ENCODE results near the gene DNAJC5. TPM values are rescaled to one million over a fixed set of nuclear protein-coding genes. Genes with fewer than 3 reads are reported as not detected.
A peak's percentile ranks its signal among the peaks of the same experiment; 100 is the strongest.
"Not testable (repeated sequence)": the region's sequence is repeated elsewhere in the genome, so short reads cannot be mapped to it uniquely, and the experiment has no call there.

DNAJC5 gene
- total RNA-seq, 2 donors from 2014 or later = 46.8 to 53.4 TPM

DNA sequence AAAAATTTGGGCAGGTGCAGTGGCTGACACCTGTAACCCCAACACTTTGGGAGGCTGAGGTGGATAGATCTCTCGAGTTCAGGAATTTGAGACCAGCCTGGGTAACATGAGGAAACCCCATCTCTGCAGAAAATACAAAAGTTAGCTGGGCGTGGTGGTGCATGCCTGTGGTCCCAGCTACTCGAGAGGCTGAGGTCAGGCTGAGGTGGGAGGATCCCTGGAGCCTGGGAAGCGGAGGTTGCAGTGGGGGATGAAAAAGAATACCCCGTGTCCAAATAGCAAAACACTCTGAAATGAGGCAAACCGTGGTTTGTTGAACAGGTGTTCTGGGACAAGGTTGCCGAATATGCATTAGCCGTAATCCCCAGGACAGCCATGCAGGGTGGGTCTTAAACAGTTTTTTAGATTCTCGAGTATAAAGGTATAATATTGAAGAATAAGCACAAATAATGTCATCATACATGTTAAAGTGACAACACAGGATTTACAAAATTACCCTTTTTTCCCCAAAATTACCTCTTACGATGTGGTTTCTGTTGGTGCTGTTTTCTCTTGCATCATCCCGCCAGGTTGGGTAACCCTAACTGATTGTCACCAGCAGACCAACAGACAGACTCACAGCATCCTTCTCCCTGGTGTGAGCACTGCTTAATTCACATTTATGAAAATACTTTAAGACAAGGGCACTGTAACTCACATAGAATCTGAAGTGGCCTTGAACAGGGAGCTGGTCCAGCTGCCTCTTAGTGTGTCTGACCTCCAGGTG is 9.1 kb downstream of the DNAJC5 start:
- peaks cover 14% of the 10 kb centered on the region for H3K4me1 Mint-ChIP-seq
- ATAC-seq (replicated peaks) = no peak
- no peaks in the 10 kb centered on the region for H3K9me3 Mint-ChIP-seq
- no peaks in the 10 kb centered on the region for H3K27me3 Mint-ChIP-seq
- H3K4me3 Mint-ChIP-seq = no peak overlapping the region
- H3K36me3 Mint-ChIP-seq (ENCODE audit: low read depth) = peaks cover 41% of the 10 kb centered on the region
- H3K27ac Mint-ChIP-seq = no peak overlapping the region

DNA sequence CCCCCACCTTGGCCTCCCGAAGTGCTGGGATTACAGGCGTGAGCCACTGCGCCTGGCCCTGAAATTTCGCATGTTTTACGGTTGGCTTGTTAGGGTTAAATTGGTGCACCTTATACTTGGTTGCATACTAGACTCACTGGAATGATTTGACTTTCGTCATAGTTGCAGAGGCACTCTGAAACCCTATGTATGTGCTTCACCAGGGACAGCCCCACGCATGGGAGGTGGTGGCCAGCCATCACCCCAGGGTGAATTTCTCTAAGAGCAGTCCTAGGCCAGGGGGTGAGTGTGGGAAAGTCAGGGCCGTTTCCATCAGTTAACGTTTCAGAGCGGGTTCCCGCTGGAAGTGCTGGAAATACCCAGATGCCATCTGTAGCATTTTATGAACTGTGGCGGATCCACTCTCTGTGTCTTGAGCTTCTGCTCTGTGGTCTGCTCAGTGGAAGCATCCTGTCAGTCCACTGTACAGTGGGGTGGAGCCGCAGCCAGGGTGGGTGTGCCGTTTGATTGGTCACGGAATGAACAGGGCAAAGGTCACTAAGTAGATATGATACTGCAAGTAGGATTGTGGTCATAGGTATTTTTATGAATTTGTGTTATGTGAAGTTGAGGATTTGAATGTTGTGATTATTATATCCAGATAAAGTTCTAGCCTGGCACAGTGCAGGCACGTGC is 13.2 kb downstream of the DNAJC5 start:
- Mint-ChIP-seq H3K27ac (peak overlapping the region; percentile 31), H3K27me3 (no peaks in the 10 kb centered on the region), H3K4me3 (no peak overlapping the region), H3K9me3 (no peaks in the 10 kb centered on the region), H3K4me1 (peaks cover 22% of the 10 kb centered on the region), H3K36me3 (ENCODE audit: low read depth) (peaks cover 39% of the 10 kb centered on the region)
- ATAC-seq (replicated peaks) = peak; percentile 36

DNA sequence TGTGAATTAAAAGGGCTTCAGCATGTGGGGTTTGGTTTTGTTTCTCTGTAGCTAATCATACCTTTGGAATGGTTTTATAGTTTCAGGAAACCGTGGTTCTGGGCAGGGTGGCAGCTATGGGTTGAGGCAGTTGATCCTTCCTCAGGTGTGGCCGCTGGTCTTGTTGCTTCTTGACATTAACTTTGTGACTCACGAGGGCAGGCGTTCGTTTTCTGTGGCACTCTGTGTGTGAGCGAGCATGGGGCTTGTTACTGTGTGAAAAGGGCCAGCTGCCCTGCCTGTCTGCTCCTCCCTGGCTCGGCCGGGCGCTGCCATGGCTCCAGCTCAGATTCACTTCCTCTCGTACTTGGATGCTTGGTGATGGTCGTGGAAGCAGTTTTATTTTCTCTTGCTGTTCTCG is 16.2 kb downstream of the DNAJC5 start:
- Mint-ChIP-seq H3K36me3 (ENCODE audit: low read depth) (peaks cover 53% of the 10 kb centered on the region), H3K27ac (peak overlapping the region; percentile 59), H3K4me1 (peaks cover 24% of the 10 kb centered on the region), H3K27me3 (no peaks in the 10 kb centered on the region), H3K4me3 (peak overlapping the region; percentile 20), H3K9me3 (no peaks in the 10 kb centered on the region)
- peak; percentile 46 for ATAC-seq (replicated peaks)

DNA sequence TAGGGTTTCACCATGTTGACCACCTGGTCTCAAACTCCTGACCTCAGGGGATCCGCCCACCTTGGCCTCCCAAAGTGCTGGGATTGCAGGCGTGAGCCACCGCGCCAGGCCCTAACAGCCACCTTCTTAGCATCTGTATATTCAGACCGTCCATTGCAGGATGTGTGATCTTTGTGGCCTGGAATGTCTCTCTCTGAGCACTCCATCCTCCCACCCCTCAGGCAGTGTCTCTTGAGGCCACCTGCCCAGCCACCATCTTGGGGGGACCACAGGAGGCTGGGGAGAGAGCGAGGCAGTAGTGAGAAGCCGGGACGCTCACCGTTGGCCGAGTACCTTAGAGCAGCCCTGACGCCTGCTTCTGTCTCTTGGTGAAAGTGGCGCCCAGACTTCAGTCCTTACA is 18.8 kb downstream of the DNAJC5 start:
- Mint-ChIP-seq H3K4me1 (peaks cover 22% of the 10 kb centered on the region), H3K9me3 (no peaks in the 10 kb centered on the region), H3K27ac (no peak overlapping the region), H3K36me3 (ENCODE audit: low read depth) (peaks cover 61% of the 10 kb centered on the region), H3K27me3 (no peaks in the 10 kb centered on the region), H3K4me3 (no peak overlapping the region)
- ATAC-seq (replicated peaks) = no peak

DNA sequence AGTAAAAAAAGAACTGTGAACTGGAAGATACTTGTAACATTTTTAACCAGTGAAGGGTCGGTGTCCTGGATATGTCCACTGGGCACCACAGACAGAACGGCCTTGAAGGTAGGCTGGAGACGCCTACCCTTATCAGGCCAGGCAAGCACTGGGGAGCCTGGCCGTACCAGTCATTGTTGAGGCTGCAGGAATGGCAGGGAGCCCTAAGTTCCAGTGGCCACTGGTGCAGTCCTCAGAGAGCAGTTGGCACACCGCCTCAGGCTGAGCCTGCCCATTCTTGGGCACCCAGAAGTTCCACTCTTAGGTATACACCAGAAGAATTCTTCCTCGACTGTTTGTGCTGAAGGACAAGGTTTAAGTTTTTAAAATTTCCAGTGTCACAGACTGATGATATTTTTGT is 20.5 kb downstream of the DNAJC5 start:
- no peaks in the 10 kb centered on the region for H3K27me3 Mint-ChIP-seq
- H3K9me3 Mint-ChIP-seq = no peaks in the 10 kb centered on the region
- H3K4me3 Mint-ChIP-seq = no peak overlapping the region
- H3K4me1 Mint-ChIP-seq = peaks cover 16% of the 10 kb centered on the region
- H3K36me3 Mint-ChIP-seq (ENCODE audit: low read depth) = peaks cover 57% of the 10 kb centered on the region
- no peak overlapping the region for H3K27ac Mint-ChIP-seq
- ATAC-seq (replicated peaks) = no peak

DNA sequence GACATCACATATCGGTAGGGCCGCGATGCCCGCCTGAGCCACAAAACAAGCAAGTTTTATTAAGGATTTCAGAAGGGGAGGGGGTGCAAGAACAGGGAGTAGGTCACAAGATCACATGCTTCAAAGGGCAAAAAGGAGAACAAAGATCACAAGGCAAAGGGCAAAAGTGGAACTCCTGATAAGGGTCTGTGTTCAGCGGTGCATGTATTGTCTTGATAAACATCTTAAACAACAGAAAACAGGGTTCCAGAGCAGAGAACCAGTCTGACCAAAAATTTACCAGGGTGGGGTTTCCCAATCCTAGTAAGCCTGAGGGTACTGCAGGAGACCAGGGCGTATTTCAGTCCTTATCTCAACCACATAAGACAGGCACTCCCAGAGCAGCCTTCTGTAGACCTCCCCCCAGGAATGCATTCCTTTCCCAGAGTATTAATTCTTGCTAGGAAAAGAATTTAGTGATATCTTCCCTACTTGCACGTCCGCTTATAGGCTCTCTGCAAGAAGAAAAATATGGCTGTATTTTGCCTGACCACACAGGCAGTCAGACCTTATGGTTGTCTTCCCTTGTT is 21.5 kb downstream of the DNAJC5 start:
- H3K27ac Mint-ChIP-seq; H3K9me3 Mint-ChIP-seq; ATAC-seq (replicated peaks); H3K27me3 Mint-ChIP-seq; H3K4me3 Mint-ChIP-seq: not testable (repeated sequence)
- Mint-ChIP-seq H3K36me3 (ENCODE audit: low read depth) (peaks cover 57% of the 10 kb centered on the region), H3K4me1 (peaks cover 10% of the 10 kb centered on the region)

DNA sequence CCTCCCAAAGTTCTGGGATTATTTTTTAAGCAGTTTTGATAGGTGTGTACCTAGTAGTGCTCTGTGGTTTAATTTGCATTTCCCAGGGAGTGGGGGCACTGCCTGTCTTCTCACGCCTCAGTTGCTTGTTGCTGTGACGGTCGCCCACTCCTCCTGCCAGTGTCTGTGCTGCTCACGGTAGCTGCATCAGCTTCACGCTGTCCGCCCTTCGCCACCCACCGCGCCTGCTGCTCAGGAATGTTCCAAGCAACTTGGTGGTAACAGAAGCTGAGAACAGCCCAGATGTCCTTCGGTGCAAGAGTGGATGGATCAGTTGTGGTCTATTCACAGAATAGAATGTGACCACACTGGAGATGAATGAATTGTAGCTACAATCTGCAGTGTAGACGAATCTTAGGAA is 22.9 kb downstream of the DNAJC5 start:
- Mint-ChIP-seq H3K36me3 (ENCODE audit: low read depth) (peaks cover 59% of the 10 kb centered on the region), H3K9me3 (no peaks in the 10 kb centered on the region), H3K4me3 (no peak overlapping the region), H3K27ac (no peak overlapping the region), H3K4me1 (peaks cover 9% of the 10 kb centered on the region), H3K27me3 (no peaks in the 10 kb centered on the region)
- ATAC-seq (replicated peaks) = no peak

DNA sequence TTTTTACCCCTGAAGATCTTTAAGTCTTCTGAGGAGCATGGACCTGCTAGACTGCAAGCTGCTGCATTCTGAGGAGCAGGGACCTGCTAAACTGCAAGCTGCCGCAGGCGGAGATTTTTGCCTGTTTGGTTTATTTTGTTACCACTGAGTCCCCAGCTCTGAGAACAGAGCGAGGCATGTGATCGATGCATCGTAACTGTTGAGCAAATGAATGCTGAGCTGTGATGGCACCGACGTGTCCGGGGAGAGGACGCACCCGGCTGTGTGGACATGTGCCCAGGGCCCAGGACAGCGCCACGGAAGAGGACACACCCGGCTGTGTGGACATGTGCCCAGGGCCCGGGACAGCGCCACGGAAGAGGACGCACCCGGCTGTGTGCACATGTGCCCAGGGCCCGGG is 24.2 kb downstream of the DNAJC5 start:
- Mint-ChIP-seq H3K27me3 (no peaks in the 10 kb centered on the region), H3K27ac (no peak overlapping the region), H3K9me3 (no peaks in the 10 kb centered on the region), H3K36me3 (ENCODE audit: low read depth) (peaks cover 65% of the 10 kb centered on the region), H3K4me3 (no peak overlapping the region), H3K4me1 (peaks cover 4% of the 10 kb centered on the region)
- ATAC-seq (replicated peaks) = no peak

DNA sequence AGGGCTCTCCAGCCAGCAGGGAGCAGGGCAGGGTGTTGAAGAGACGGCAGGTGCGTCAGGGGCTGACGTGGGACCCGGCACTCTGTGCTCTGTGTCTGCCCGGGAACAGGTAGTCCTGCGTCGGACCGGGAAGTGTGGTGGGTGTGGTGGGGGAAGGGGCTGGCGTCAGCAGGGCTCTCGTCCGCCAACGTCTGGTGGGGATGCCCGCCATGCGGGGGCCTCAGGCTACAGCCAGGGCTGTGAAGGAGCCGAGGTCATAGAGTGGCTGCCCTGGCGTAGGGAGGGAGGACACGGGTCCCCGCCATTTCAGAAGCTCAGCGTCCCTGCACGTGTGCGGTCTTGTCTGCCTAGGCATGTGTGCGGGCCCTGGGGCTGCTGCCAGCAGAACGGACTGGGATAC is 25.3 kb downstream of the DNAJC5 start:
- Mint-ChIP-seq H3K4me1 (peaks cover 4% of the 10 kb centered on the region), H3K27me3 (no peaks in the 10 kb centered on the region), H3K27ac (no peak overlapping the region), H3K36me3 (ENCODE audit: low read depth) (peaks cover 61% of the 10 kb centered on the region), H3K4me3 (no peak overlapping the region), H3K9me3 (no peaks in the 10 kb centered on the region)
- ATAC-seq (replicated peaks) = no peak

DNA sequence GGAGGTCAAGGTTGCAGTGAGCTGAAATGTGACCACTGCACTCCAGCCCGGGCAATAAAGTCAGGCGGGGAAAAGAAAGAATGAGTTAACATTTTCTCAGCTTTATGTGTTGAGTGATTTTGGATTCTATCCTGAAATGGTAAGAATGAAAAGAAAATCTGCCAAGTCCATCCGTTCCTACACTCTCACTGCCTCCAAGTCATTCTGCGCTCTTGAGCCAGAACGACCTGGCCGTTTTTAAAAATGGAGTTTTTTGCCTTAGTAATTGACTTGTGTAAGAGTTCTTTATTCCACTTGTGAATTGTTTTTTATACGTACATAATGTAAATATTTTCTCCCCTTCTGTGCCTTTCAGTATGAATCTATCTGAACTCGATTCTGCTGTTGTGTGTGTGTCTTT is 28.7 kb downstream of the DNAJC5 start:
- Mint-ChIP-seq H3K4me1 (peaks cover 5% of the 10 kb centered on the region), H3K36me3 (ENCODE audit: low read depth) (peaks cover 71% of the 10 kb centered on the region), H3K4me3 (no peak overlapping the region), H3K9me3 (no peaks in the 10 kb centered on the region), H3K27ac (peak overlapping the region; percentile 26), H3K27me3 (no peaks in the 10 kb centered on the region)
- ATAC-seq (replicated peaks) = no peak

DNA sequence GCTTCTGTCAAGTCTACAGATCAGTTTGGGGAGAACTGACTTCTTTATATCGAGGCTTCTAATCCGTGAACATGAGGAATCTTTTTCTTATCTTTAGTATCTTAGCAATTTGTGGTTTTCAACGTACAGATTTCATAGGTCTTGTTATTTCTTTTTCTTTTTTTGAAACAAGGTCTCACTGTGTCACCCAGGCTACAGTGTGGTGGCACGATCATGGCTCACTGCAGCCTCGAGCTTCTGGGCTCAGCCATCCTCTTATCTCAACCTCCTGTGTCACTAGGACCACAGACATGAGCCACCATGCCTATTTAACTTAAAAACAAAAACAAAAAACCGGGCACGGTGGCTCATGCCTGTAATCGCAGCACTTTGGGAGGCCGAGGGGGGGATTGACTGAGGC is 29.3 kb downstream of the DNAJC5 start:
- Mint-ChIP-seq H3K27me3 (no peaks in the 10 kb centered on the region), H3K4me1 (peaks cover 5% of the 10 kb centered on the region), H3K27ac (peak overlapping the region; percentile 26), H3K36me3 (ENCODE audit: low read depth) (peaks cover 71% of the 10 kb centered on the region), H3K9me3 (no peaks in the 10 kb centered on the region), H3K4me3 (no peak overlapping the region)
- ATAC-seq (replicated peaks) = no peak

DNA sequence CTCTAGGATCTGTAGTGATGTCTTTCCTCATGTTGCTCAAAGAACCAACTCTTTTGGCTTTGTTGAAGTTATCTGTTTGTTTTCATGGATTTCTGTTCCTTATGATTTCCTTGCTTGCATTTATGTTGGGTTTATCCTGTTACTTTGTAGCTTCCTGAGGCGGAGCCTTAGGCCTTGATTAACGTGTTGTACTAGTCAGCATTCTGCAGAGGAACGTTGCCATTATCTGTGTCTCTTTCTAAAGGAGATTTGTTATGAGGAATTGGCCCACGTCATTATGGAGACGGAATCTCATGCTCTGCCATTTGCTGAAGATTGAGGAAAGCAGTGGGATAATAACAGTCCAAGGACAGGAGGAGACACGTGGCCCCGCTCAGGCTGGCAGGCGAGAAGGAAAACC is 31.4 kb downstream of the DNAJC5 start:
- Mint-ChIP-seq H3K4me3 (no peak overlapping the region), H3K27ac (peak overlapping the region; percentile 19), H3K27me3 (no peaks in the 10 kb centered on the region), H3K36me3 (ENCODE audit: low read depth) (peaks cover 84% of the 10 kb centered on the region), H3K9me3 (no peaks in the 10 kb centered on the region), H3K4me1 (peaks cover 5% of the 10 kb centered on the region)
- no peak for ATAC-seq (replicated peaks)

DNA sequence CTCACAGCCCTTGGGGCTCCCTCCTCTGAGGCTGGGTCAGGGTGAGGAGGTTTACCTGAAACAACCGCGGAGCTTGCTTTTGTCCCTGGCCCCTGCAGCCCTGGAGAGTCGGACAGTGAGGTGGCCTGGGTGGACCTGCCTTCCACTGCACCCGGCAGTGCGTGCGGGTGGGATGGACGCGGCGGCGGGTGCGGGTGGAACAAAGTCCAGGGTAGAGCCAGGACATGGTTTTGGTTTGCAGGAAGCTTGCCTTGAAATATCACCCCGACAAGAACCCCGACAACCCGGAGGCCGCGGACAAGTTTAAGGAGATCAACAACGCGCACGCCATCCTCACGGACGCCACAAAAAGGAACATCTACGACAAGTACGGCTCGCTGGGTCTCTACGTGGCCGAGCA is 34.1 kb downstream of the DNAJC5 start:
- peaks cover 5% of the 10 kb centered on the region for H3K4me1 Mint-ChIP-seq
- no peak for ATAC-seq (replicated peaks)
- H3K36me3 Mint-ChIP-seq (ENCODE audit: low read depth) = peaks cover 85% of the 10 kb centered on the region
- no peaks in the 10 kb centered on the region for H3K9me3 Mint-ChIP-seq
- no peaks in the 10 kb centered on the region for H3K27me3 Mint-ChIP-seq
- H3K27ac Mint-ChIP-seq = no peak overlapping the region
- H3K4me3 Mint-ChIP-seq = no peak overlapping the region

DNA sequence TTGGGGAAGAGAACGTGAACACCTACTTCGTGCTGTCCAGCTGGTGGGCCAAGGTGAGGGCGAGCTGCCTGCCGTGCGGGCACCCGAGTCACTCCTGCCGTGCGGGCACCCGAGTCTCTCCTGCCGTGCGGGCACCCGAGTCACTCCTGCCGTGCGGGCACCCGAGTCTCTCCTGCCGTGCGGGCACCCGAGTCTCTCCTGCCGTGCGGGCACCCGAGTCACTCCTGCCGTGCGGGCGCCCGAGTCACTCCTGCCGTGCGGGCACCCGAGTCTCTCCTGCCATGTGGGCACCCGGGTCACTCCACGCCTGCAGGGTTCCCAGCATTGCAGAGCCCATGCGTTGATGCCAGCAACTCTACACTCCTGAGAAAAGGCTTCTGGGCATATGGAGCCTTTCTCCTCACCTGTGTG is 34.6 kb downstream of the DNAJC5 start:
- not testable (repeated sequence) for H3K4me3 Mint-ChIP-seq; H3K4me1 Mint-ChIP-seq; H3K27me3 Mint-ChIP-seq; ATAC-seq (replicated peaks); H3K27ac Mint-ChIP-seq; H3K9me3 Mint-ChIP-seq
- H3K36me3 Mint-ChIP-seq (ENCODE audit: low read depth) = peaks cover 87% of the 10 kb centered on the region

DNA sequence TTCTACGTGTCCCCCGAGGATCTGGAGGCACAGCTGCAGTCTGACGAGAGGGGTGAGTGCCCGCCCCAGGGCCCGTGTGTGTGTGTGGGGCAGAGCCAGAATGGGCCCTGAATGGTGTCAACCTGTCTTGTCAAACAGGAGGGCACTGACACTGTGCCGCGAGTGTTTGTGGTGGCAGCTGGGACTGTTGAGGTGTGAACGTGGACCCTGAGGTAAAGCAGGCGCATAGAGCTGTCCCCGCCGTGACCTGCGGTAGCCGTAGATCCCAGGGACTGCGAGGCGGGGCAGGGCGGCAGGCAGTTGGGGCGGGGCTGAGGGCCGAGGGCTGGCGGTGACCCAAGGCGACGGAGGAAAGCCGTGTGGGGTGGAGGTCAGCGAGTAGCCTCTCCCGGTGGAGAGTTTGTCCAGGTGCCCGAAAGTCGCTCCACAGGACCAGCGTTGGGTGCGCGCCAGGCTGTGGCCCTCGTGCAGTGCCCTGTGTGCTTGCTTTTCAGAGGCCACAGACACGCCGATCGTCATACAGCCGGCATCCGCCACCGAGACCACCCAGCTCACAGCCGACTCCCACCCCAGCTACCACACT is 36.1 kb downstream of the DNAJC5 start:
- H3K4me3 Mint-ChIP-seq = no peak overlapping the region
- ATAC-seq (replicated peaks) = no peak
- peaks cover 5% of the 10 kb centered on the region for H3K4me1 Mint-ChIP-seq
- no peaks in the 10 kb centered on the region for H3K9me3 Mint-ChIP-seq
- peak overlapping the region; percentile 76 for H3K27ac Mint-ChIP-seq
- peaks cover 92% of the 10 kb centered on the region for H3K36me3 Mint-ChIP-seq (ENCODE audit: low read depth)
- no peaks in the 10 kb centered on the region for H3K27me3 Mint-ChIP-seq
